ENCODE measurements around the gene ADSS1.

The ADSS1 gene

DNA sequence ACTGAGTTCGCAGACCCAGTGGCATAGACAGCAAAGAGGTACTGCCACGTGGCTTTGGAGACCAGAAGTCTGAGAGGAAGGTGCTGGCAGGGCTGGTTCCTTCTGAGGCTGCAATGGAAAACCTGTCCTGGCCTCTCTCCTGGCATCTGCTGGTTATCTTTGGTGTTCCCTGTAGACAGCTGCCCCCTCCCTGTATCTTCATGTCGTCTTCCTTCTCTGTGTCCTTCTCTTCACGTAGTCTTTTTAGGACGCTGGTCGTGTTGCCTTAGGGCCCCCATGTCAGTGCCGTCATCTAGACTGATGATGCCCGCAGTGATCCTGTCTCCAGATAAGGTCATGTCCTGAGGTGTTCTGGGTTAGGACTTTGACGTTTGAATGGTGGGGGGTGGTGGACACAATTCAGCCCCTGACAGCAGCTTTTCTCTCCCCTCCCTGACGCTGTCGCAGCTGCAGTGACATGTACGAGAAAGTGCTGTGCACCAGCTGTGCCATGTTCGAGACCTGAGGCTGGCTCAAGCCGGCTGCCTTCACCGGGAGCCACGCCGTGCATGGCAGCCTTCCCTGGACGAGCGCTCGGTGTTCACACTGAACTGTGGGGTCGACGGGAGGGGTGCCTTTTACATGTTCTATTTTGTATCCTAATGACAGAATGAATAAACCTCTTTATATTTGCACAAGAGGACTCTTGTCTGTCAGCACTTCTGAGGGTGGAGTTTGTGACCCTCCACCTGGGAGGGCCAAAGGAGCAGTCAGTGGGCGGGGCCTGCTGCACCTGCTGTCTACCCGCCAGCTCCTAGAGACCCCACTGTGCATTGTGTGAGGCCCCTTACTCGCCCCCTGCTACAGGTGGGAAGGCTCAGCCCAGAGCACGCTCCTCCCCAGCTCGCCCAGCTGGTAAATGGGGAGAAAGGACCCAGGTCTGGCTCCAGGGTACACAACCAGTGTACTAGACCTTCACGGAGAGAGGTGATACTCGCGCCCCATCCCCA, 35.2 kb downstream of the ADSS1 start:
- H3K27ac ChIP-seq (ENCODE audit: low read depth, low read length, poor library complexity, severe bottlenecking), result no peak overlapping the region
- H3K27me3 ChIP-seq (ENCODE audit: insufficient read depth, low read length), result no peaks in the 10 kb centered on the region
- no peak overlapping the region for H2AFZ ChIP-seq (ENCODE audit: low read length)
- peaks cover 32% of the 10 kb centered on the region for H3K4me1 ChIP-seq (ENCODE audit: insufficient read depth, low read length, severe bottlenecking)
- peaks cover 10% of the 10 kb centered on the region for H3K79me2 ChIP-seq (ENCODE audit: insufficient read depth, low read length)
- no peaks in the 10 kb centered on the region for H4K20me1 ChIP-seq (ENCODE audit: insufficient read depth, low read length)
- no peaks in the 10 kb centered on the region for H3K9me2 ChIP-seq (ENCODE audit: low read depth, low read length)
- H3K4me3 ChIP-seq (ENCODE audit: low read depth, low read length, poor library complexity, severe bottlenecking), result no peak overlapping the region
- no peaks in the 10 kb centered on the region for H3F3A ChIP-seq (ENCODE audit: insufficient read depth, low read length)
- no peak for TF ChIP-seq EZH2 (IDR thresholded peaks at IDR 0.05; ENCODE audit: borderline replicate concordance, low read length)
- TF ChIP-seq, protein P1, sequence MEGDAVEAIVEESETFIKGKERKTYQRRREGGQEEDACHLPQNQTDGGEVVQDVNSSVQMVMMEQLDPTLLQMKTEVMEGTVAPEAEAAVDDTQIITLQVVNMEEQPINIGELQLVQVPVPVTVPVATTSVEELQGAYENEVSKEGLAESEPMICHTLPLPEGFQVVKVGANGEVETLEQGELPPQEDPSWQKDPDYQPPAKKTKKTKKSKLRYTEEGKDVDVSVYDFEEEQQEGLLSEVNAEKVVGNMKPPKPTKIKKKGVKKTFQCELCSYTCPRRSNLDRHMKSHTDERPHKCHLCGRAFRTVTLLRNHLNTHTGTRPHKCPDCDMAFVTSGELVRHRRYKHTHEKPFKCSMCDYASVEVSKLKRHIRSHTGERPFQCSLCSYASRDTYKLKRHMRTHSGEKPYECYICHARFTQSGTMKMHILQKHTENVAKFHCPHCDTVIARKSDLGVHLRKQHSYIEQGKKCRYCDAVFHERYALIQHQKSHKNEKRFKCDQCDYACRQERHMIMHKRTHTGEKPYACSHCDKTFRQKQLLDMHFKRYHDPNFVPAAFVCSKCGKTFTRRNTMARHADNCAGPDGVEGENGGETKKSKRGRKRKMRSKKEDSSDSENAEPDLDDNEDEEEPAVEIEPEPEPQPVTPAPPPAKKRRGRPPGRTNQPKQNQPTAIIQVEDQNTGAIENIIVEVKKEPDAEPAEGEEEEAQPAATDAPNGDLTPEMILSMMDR (IDR thresholded peaks at IDR 0.05; ENCODE audit: low read length), result no peak
- no peak overlapping the region for H3K9ac ChIP-seq (ENCODE audit: low read length)
- H3K9me3 ChIP-seq (ENCODE audit: low read length), result no peaks in the 10 kb centered on the region
- H3K4me2 ChIP-seq (ENCODE audit: low read length), result no peak overlapping the region
- H3K36me3 ChIP-seq (ENCODE audit: insufficient read depth, low read length), result peaks cover 71% of the 10 kb centered on the region

DNA sequence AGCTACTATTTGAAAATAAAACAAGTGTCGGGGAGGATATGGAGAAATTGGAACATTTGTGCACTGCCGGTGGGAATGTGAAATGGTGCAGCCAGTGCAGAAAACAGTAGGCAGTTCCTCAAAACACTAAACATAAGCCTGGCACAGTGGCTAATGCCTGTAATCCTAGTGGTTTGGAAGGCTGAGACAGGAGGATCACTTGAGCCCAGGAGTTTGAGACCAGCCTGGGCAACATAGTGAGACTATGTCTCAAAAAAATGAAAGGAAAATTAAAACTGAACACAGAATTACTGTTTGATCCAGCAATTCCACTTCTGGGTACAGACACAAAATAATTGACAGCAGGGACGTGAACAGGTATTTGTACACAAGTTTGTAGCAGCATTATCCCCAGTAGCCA, 41.5 kb downstream of the ADSS1 start:
- Histone ChIP-seq H2AFZ (ENCODE audit: low read length) (no peak overlapping the region), H4K20me1 (ENCODE audit: insufficient read depth, low read length) (no peaks in the 10 kb centered on the region), H3K4me2 (ENCODE audit: low read length) (no peak overlapping the region), H3K27ac (ENCODE audit: low read depth, low read length, poor library complexity, severe bottlenecking) (no peak overlapping the region), H3K4me1 (ENCODE audit: insufficient read depth, low read length, severe bottlenecking) (no peaks in the 10 kb centered on the region), H3K79me2 (ENCODE audit: insufficient read depth, low read length) (no peaks in the 10 kb centered on the region), H3K9me2 (ENCODE audit: low read depth, low read length) (no peaks in the 10 kb centered on the region), H3K9ac (ENCODE audit: low read length) (no peak overlapping the region), H3F3A (ENCODE audit: insufficient read depth, low read length) (no peaks in the 10 kb centered on the region), H3K4me3 (ENCODE audit: low read depth, low read length, poor library complexity, severe bottlenecking) (no peak overlapping the region), H3K36me3 (ENCODE audit: insufficient read depth, low read length) (peaks cover 40% of the 10 kb centered on the region), H3K27me3 (ENCODE audit: insufficient read depth, low read length) (no peaks in the 10 kb centered on the region), H3K9me3 (ENCODE audit: low read length) (peaks cover 8% of the 10 kb centered on the region; the same call in 1 of the 2 replicates)
- no peak for TF ChIP-seq EZH2 (IDR thresholded peaks at IDR 0.05; ENCODE audit: borderline replicate concordance, low read length)
- TF ChIP-seq, protein P1 (IDR thresholded peaks at IDR 0.05; ENCODE audit: low read length), result no peak

DNA sequence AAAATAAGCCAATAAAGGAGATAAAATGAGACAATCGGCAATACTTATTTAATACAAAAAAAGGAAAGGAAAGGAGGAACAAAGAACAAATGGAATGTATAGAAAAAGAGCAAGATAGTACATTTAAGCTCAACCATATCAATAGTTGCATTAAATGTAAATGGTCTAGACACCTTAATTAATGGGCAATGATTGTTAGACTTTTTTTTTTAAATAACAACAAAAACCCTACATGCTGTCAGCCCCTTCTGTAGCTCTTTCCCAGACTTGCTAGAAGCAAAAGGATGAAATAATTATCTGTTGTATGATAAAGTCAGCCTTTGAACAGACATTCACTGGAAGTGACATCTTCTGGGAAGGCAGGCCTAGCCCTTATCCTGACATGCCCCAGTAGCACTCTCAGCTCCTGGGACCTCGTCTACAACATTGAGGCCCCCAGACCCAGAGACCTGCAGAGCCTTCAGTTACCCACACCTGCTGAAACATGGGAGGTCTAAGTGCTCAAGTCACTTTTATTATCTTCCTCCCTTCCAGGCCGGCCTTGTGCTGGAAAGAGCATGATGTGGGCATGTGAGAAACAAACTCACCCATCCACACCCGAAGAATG, 42.3 kb downstream of the ADSS1 start:
- TF ChIP-seq, protein P1 (IDR thresholded peaks at IDR 0.05; ENCODE audit: low read length), result no peak
- no peak for TF ChIP-seq EZH2 (IDR thresholded peaks at IDR 0.05; ENCODE audit: borderline replicate concordance, low read length)
- Histone ChIP-seq H3K4me2 (ENCODE audit: low read length) (no peak overlapping the region), H3F3A (ENCODE audit: insufficient read depth, low read length) (no peaks in the 10 kb centered on the region), H3K36me3 (ENCODE audit: insufficient read depth, low read length) (peaks cover 40% of the 10 kb centered on the region), H3K9me3 (ENCODE audit: low read length) (peaks cover 14% of the 10 kb centered on the region), H3K9ac (ENCODE audit: low read length) (no peak overlapping the region), H2AFZ (ENCODE audit: low read length) (no peak overlapping the region), H3K4me3 (ENCODE audit: low read depth, low read length, poor library complexity, severe bottlenecking) (no peak overlapping the region), H3K9me2 (ENCODE audit: low read depth, low read length) (no peaks in the 10 kb centered on the region), H3K4me1 (ENCODE audit: insufficient read depth, low read length, severe bottlenecking) (no peaks in the 10 kb centered on the region), H3K79me2 (ENCODE audit: insufficient read depth, low read length) (no peaks in the 10 kb centered on the region), H3K27ac (ENCODE audit: low read depth, low read length, poor library complexity, severe bottlenecking) (no peak overlapping the region), H3K27me3 (ENCODE audit: insufficient read depth, low read length) (no peaks in the 10 kb centered on the region), H4K20me1 (ENCODE audit: insufficient read depth, low read length) (no peaks in the 10 kb centered on the region)
